Nephron progenitor cell (in vitro differentiated cells): ENCODE measurements around the gene GNMT.

Experiments
- DNase-seq: peaks from one replicate; pipeline ENCODE4 v3.0.0; 2021
- H3K27ac Mint-ChIP-seq: 2 replicates; pipeline ENCODE4 v1.8.0; 2021; ENCODE audit warnings: mild to moderate bottlenecking, moderate library complexity, mixed read lengths
- H3K27me3 Mint-ChIP-seq: 2 replicates; pipeline ENCODE4 v1.8.0; 2021; ENCODE audit warnings: mild to moderate bottlenecking, low read depth, mixed read lengths; ENCODE audit not compliant: poor library complexity
- H3K36me3 Mint-ChIP-seq: 2 replicates; pipeline ENCODE4 v1.8.0; 2021; ENCODE audit warnings: low read depth, mixed read lengths
- H3K4me1 Mint-ChIP-seq: 2 replicates; pipeline ENCODE4 v1.8.0; 2021; ENCODE audit warnings: mixed read lengths
- H3K4me3 Mint-ChIP-seq: 2 replicates; pipeline ENCODE4 v1.8.0; 2021; ENCODE audit warnings: mild to moderate bottlenecking, moderate library complexity, mixed read lengths
- H3K9me3 Mint-ChIP-seq: 2 replicates; pipeline ENCODE4 v1.8.0; 2021; ENCODE audit warnings: mild to moderate bottlenecking, moderate library complexity, mixed read lengths
- CTCF ChIP-seq: fragments of 200-600 bp; sonication (generic); IDR thresholded peaks from 2 replicates; pipeline ENCODE4 v1.5.0; 2021; ENCODE audit warnings: antibody characterized with exemption

The GNMT gene

GRCh38 chr6:42921801-42922200 is 38.8 kb upstream of the GNMT start:
- Mint-ChIP-seq H3K36me3 (no peaks in the 10 kb centered on the region), H3K27me3 (peaks cover 23% of the 10 kb centered on the region), H3K9me3 (no peaks in the 10 kb centered on the region), H3K4me1 (peaks cover 12% of the 10 kb centered on the region), H3K4me3 (no peak overlapping the region), H3K27ac (no peak overlapping the region)
- DNase-seq = no peak
- TF ChIP-seq CTCF = no peak

GRCh38 chr6:42923666-42924065 is 36.9 kb upstream of the GNMT start:
- TF ChIP-seq CTCF = no peak
- no peak for DNase-seq
- H3K4me1 Mint-ChIP-seq = peaks cover 18% of the 10 kb centered on the region
- H3K4me3 Mint-ChIP-seq = no peak overlapping the region
- H3K36me3 Mint-ChIP-seq = no peaks in the 10 kb centered on the region
- no peaks in the 10 kb centered on the region for H3K9me3 Mint-ChIP-seq
- peaks cover 19% of the 10 kb centered on the region for H3K27me3 Mint-ChIP-seq
- no peak overlapping the region for H3K27ac Mint-ChIP-seq

- H3K4me3 Mint-ChIP-seq = no peak overlapping the region
- no peak overlapping the region for H3K27ac Mint-ChIP-seq
- DNase-seq = no peak
- H3K4me1 Mint-ChIP-seq = peaks cover 28% of the 10 kb centered on the region
- no peak for TF ChIP-seq CTCF
- peaks cover 19% of the 10 kb centered on the region for H3K27me3 Mint-ChIP-seq
- H3K9me3 Mint-ChIP-seq = no peaks in the 10 kb centered on the region
- no peaks in the 10 kb centered on the region for H3K36me3 Mint-ChIP-seq
These were observed 35.2 kb upstream of the GNMT start for GRCh38 chr6:42925248-42925857.

GRCh38 chr6:42928986-42929820 is 31.4 kb upstream of the GNMT start, which contains the start of gene CNPY3:
TSS of gene CNPY3 (plus strand) at chr6:42929480. CDS start at chr6:42929571, 91 bp downstream.
- Mint-ChIP-seq H3K4me3 (peak within 1 kb of the TSS; percentile 94), H3K27me3 (no peaks in the 10 kb centered on the region), H3K27ac (peak within 1 kb of the TSS; percentile 99), H3K4me1 (peaks cover 57% of the 10 kb centered on the region), H3K36me3 (peaks cover 24% of the 10 kb centered on the region), H3K9me3 (no peaks in the 10 kb centered on the region)
- TF ChIP-seq CTCF = no peak
- DNase-seq = peak; percentile 91

- peaks cover 29% of the 10 kb centered on the region for H3K36me3 Mint-ChIP-seq
- H3K27ac Mint-ChIP-seq = peak overlapping the region; percentile 98
- H3K9me3 Mint-ChIP-seq = no peaks in the 10 kb centered on the region
- H3K27me3 Mint-ChIP-seq = no peaks in the 10 kb centered on the region
- H3K4me3 Mint-ChIP-seq = peak overlapping the region; percentile 94
- H3K4me1 Mint-ChIP-seq = peaks cover 57% of the 10 kb centered on the region
- no peak for TF ChIP-seq CTCF
- DNase-seq = no peak
These were observed 30.7 kb upstream of the GNMT start for GRCh38 chr6:42929821-42930360.
